ENCODE results near the gene XRRA1.
A peak's percentile ranks its signal among the peaks of the same experiment; 100 is the strongest.
"Not testable (repeated sequence)": the region's sequence is repeated elsewhere in the genome, so short reads cannot be mapped to it uniquely, and the experiment has no call there.

Gene XRRA1

DNA sequence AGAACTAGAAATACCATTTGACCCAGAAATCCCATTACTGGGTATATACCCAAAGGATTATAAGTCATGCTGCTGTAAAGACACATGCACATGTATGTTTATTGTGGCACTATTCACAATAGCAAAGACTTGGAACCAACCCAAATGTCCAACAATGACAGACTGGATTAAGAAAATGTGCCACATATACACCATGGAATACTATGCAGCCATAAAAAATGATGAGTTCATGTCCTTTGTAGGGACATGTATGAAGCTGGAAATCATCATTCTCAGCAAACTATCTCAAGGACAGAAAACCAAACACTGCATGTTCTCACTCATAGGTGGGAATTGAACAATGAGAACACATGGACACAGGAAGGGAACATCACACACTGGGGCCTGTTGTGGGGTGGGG is 55.9 kb downstream of the XRRA1 start:
- not testable (repeated sequence) for DNase-seq

DNA sequence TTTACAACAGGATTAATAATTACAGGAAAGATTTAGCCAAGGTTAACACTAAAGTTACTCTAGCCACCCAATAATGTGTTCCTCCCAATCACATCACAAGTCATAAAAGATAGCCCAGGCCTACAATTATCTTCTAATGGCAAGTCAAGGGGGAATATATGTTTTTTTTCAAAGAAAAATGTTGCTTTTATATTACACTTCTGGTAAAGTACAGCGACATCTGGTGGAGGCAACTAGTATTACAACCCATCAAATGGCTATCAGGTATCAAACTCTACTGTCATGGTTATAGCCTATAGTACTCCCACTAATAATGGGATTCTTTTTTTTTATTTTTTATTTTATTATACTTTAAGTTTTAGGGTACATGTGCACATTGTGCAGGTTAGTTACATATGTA is 71.8 kb downstream of the XRRA1 start:
- peak; percentile 19 for DNase-seq

DNA sequence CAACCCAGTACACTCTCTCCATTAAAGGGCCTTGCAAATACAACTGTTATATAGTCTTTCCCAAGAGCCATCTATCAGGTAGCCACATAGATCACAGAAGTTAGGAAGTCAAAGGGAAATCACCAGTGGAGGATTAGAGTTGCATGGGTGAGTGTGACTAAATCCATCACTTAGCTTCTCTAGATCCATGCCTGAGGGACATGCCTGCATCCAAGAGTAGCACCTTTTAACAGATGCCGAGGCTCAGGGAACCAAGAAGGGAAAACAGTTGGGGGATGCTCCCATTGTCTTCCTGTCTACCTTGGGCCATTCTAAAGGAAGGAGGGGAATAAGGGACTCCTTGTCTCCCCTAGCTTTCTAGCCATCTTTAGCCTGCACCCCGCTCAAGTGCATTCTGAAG is 77.9 kb downstream of the XRRA1 start:
- DNase-seq: no peak

GRCh38 chr11:74870485-74870884 is 78.4 kb downstream of the XRRA1 start:
- DNase-seq: peak; percentile 49

DNA sequence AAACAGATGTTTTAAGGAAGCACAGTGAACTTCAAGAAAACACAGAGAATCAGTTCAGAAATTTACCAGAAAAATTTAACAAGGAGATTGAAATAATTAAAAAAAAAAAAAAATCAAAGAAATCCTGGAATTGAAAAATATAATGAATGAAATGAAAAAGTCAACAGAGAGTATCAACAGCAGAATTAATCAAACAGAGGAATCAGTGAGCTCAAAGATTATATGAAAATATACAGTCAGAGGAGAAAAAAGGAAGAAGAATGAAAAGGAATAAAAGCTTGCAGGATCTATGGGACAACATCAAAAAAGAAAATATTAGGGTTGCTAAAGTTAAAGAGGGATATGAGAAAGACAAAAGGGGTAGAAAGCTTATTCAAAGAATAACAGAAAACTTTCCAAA is 82.3 kb downstream of the XRRA1 start:
- DNase-seq: no peak

GRCh38 chr11:74863410-74863809 is 85.5 kb downstream of the XRRA1 start:
- DNase-seq: no peak

GRCh38 chr11:74860743-74861142 is 88.1 kb downstream of the XRRA1 start:
- no peak for DNase-seq

- no peak for DNase-seq
These were observed 95.7 kb downstream of the XRRA1 start for GRCh38 chr11:74853223-74853622.

GRCh38 chr11:74849525-74850391 is 99.1 kb downstream of the XRRA1 start:
- no peak for DNase-seq

DNA sequence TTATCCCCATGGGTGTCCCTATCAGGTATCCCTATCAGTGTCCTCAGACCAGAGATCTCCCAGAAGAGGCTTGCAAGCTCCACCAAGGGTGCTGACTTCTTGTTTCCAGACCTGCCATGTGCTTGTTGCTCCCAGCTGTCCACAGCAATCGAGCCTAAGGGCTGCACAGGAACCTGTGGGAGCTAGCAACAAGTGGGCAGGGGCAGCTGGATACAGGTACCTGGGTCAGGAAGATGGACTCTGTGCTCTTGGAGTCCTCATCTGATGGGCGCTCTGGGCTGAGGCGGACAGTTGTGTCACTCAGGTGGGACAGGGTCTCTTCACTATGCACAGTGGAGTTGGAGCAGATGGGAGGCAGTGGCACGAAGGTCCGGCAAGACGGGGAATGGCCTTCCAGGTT is 101.0 kb downstream of the XRRA1 start:
- no peak for DNase-seq

DNA sequence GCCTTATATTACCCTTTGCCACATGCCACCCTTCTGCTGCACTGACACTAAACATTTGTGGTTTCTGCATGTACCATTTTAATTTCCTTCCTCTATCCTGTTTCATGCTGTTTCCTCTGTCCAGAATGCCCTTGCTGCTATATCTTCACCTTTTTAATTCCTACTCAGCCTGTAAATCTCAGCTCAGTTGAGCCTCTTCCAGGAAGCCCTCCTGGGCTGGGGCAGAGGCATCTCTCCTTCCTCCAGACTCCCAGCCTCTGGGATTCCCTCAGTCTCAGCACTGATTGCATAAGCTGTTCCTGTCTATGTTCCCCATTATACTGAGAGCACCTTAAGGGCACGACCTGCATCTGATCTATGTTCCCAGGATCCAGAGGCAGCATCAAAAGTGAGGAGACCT is 101.5 kb downstream of the XRRA1 start:
- DNase-seq: no peak

- DNase-seq: no peak
These were observed 102.1 kb downstream of the XRRA1 start for GRCh38 chr11:74846770-74847169.

DNA sequence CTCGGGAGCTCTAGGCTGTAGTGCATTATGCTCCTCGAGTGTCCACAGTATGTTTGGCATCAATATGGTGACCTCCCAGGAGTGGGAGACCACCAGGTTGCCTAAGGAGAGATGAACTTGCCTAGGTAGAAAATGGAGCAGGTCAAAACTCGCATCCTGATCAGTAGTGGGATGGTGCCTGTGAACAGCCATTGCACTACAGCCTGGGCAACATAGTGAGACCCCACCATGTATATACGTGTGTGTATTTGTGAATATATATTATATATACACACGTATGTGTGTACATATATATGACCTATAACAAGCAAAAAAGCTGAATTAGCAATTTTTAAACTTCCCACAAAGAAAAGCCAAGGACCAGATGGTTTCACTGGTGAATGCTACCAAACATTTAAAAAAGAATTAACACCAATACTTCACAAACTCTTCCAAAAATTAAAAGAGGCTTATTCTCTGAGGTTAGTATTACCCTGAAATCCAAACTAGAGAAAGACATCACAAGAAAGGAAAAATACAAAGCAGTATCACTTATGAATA is 102.8 kb downstream of the XRRA1 start:
- DNase-seq: no peak

GRCh38 chr11:74844865-74845264 is 104.0 kb downstream of the XRRA1 start:
- DNase-seq: no peak

- no peak for DNase-seq
These were observed 104.8 kb downstream of the XRRA1 start for GRCh38 chr11:74844072-74844471.

GRCh38 chr11:74842967-74843366 is 105.9 kb downstream of the XRRA1 start:
- no peak for DNase-seq

- DNase-seq: no peak
These were observed 108.4 kb downstream of the XRRA1 start for GRCh38 chr11:74840486-74840885.

DNA sequence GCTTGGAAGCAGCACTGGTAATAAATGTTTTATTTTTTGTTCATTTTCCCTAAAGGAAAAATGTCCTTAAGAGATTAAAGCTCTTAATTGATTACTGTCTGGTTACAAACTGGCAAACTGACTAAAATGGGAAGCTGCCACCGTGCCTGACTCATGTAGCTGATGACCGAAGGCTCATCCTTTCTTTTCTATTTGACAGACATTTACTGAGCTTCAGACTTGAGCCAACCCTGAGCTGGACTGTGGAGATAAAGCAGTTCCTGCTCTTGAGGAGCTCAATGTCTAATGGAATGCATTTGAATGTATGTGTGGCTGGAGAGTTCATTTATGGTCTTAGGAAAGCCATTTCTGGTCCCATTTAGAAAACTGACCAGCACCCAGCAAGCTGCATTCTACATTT is 108.9 kb downstream of the XRRA1 start:
- no peak for DNase-seq

- DNase-seq: no peak
These were observed 109.4 kb downstream of the XRRA1 start for GRCh38 chr11:74839446-74839845.

DNA sequence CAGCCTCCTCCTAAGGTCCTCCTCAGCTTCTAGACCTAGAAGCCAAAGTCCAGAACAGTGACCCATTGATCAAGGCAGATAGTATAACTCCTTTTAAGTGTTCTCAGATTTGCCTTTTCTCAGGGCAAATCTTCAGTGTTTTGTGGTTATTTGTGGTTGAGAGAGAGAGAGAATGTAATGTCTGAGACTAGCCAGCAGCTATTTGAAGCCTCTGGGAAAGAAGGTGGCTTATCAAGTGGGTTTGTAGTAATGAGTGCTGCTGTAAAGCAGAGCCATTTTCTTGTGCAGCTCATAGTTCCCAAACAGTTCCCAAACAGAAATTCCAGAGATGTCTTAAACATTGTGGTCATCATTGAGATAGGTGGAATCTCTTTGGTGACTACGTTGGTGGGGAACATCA is 110.7 kb downstream of the XRRA1 start:
- no peak for DNase-seq

DNA sequence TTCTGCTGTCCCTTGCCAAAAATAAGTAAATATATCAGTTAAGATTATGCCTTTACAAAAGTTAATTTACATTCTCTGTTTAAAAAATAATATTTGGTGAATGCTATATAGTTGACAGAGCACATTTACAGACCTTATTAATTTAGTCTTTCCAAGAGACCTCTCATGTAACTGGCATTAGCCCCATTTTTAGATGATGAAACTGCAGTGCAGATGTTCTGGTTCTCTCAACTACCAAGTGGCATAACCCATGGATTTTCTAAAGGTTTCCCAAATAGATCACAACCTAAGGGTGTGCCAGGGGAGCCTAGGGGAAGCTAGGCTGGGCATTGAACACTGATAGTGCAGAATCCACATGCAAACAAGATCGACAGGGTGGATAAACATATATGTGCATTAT is 111.7 kb downstream of the XRRA1 start:
- DNase-seq: no peak

GRCh38 chr11:74826901-74827300 is 122.0 kb downstream of the XRRA1 start:
- no peak for DNase-seq

DNA sequence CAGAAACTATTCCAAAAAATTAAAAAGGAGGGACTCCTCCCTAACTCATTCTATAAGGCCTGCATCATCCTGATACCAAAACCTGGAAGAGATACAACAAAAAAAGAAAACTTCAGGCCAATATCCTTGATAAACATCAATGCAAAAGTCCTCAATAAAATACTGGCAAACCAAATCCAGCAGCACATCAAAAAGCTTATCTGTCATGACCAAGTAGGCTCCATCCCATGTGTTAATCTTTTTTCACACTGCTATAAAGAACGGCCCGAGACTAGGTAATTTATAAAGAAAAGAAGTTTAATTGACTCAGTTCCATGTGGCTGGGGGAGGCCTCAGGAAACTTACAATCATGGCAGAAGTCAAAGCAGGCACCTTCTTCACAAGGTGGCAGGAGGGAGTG is 123.3 kb downstream of the XRRA1 start:
- not testable (repeated sequence) for DNase-seq

GRCh38 chr11:74824285-74824982 is 124.5 kb downstream of the XRRA1 start:
- DNase-seq: no peak
